ENCODE data around the gene IGF2BP2.

The IGF2BP2 gene

DNA sequence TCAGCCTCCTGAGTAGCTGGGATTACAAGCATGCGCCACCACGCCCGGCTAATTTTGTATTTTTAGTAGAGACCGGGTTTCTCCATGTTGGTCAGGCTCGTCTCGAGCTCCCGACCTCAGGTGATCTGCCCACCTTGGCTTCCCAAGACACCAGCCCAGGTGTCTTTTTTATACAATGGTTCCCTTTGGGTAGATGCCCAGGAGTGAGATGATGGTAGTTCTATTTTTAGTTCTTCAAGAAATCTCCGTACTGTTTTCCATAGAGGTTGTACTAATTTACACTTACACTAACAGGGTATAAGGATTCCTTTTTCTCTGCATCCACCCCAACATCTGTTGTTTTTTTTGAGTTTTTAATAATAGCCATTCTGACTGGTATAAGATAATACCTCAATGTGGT is 94.3 kb downstream of the IGF2BP2 start:
- no peak for DNase-seq

DNA sequence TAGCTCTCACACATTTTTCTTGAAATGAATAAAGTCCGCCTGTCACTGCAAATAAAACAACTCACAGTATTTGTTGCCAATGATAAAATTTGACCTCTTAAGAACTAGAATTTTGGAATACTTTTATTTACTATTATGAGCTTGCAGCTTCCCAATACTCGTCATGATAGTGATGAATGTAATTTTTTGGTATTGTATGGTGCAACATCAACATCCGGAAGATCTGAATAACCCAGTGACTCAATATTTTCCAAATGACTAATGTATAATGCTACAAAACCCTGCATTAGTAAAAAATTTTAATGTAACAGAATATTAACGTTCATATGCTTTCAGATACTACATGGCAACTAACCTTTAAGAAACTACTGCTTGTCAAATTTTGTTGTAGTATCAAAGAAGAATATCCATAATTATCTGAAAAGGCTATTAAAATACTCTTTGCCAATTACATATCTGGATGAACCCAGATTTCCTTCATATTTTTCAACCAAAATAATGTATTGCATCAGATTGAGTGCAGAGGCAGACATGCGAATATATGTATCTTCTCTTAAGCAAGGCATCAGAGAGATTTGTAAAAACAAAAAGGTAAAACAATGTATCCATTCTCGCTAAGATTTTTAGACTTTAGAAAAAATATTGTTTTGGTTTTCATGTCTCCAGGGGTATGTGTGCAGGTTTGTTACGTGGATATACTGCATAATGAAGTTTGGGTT is 95.3 kb downstream of the IGF2BP2 start:
- DNase-seq, result no peak

DNA sequence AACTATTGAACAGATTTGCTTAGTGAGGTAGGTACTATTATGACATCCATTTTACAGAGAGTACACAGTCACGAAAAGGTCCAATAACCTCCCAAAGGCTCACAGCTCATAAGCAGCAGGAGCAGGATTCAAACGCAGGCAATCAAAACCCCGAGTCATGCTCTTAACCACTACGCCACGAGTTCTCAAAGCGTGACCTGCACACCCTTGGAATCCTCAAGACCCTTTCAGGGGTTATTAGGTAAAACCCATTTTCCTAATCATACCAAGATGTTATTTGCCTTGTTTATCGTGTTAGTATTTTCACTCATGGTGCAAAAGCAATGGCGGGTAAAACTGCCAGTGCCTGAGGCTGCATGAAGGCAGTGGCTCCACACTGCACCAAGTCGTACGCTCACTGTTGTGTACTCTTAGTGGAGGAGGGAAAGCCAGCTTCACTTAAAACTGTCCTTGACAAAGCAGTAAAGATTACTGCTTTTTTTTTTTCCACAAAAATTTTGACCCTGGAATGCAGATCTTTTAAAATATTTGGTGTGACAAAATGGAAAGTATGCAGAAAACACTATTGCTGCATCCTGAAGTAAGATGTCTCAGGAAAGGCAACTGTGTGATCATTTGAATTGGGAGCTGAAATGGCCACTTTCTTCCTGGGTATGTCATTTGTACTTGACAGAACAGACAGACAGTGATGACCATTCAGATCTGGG is 96.1 kb downstream of the IGF2BP2 start:
- DNase-seq, result no peak

DNA sequence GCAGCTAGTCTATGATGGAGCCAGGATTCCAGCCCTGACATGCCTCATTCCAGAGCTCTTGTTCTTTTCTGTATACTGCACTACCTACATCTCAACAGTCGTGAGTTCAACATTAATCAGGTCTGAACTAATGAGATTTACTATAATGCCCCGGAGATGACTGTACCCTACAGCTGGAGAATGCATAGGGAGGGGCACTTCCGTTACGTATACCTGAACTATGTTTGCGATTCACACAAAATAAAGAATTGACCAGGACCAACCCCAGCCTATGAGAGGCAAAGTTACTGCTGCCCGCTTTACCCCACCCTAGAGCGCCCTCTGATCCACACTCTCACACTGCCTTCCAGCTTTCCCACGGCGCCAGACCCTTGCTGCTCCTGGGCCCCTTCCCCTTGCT is 97.0 kb downstream of the IGF2BP2 start:
- no peak for DNase-seq

DNA sequence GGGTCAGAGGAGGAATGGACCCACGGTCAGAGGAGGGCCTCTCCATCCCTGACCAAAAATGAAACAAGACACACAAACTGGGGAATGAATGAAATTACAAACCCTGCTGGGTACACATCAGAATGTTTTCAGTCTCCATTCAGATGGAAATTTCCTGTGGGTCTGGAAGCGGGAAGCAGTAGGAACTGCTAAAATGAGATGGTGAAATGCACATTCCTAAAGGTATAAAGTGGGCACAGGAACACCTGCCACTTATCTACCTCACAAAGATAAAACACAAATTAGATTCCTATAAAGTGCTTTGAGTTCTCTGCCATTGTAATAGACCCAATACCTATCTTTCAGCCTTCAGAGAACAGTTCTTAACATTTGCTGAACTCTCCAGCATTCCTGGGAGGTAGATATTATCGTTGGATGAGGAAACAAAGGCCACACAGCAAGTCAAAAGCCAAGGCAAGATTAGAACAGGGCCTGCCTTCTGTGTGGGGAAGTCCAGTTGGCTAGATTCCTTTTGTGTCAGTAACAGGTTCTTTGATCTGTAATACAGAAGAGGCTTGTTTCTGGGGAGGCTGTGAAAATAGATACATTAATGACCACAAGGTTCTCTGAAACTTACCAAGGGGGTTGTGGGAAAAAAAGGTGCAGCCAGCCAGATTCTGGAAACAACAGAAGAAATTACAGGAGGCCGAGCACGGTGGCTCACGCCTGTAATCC is 98.4 kb downstream of the IGF2BP2 start:
- no peak for DNase-seq

DNA sequence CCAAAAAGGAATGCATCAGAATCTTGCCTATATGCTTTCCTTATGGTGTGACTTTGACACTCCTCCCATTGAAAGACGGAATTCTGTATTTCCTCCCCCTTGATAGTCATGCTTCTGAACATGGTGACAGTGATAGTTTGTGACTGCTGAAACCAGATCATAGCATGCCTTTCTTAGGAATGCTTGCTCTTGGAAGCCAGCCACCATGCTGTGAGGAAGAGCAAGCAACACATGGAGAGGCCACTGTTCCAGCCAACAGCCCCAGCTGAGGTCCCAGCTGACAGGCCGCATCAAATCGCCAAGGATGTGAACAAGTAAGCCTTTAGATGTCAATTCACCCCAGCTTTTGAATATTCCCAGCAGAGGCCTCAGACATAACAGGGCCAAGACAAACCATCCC is 100.1 kb downstream of the IGF2BP2 start:
- no peak for DNase-seq

DNA sequence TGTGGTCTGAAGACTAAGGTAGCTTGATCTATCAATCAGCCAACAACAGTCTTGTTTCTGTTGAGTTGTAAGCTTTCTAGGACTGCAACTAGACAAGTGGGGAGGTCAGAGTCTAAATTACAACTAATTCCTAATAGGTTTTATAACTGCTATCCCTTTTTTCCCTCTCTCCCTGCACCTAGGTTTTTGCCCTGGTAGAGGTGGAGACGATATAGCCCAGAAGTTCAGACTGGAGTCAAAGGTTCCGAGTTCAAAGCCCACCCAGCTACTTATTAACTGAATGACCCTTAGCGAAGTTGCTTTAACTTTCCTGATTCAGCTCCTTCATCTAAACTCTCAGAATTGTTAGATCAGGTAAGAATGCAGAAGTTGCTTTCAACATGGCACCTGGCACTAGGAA is 100.6 kb downstream of the IGF2BP2 start:
- DNase-seq, result no peak

DNA sequence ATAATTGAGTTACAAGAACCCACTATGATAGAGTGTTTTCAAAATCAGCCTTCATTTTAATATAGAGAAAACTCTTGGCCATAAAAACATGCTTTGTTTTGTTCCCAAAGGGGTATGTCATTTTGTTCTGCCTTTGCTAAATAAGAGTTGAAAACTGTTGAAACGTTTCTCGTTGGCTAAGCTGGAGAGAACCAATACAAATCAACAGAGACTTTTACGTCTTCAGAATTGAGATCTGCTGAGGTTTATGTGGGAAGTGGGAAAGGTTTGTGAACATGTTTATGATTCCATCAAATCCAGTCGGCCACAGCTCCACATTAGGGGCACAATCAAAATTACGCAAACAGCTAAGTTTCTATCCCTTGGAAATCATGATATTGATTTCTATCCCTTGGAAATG is 102.0 kb downstream of the IGF2BP2 start:
- no peak for DNase-seq

DNA sequence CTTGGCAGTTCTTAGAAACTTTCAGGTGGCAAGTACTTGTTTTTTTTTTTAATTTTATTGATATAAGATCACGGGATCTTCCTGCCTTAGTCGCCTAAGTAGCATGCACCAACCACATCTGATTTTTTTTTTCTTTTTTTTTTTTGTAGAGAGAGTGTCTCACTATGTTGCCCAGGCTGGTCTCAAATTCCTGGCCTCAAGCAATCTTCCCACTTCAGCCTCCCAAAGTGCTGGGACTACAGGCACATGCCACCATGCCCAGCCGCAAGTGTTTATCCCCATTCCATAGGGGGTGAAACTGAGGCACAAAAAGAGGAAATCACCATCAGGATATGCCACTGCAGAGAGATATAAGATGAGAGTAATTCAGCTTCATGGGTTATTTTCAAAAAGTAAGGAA is 102.9 kb downstream of the IGF2BP2 start:
- DNase-seq, result no peak

DNA sequence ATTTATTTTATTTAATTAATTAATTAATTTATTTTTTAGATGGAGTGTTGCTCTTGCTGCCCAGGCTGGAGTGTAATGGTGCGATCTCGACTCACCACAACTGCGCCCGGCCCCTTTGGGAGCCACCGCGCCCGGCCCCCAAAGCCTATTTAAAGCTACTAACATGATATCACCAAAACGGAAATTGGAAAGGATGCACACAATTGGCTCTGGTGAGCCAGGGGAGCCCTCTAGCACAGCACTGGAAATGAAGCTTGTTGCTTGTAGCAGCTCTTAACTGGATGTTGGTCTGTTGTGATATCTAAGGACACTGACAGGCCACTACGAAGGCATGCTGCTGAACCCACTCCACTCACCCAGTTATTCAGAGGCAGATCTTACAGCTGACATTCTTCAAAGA is 104.5 kb downstream of the IGF2BP2 start:
- no peak for DNase-seq

DNA sequence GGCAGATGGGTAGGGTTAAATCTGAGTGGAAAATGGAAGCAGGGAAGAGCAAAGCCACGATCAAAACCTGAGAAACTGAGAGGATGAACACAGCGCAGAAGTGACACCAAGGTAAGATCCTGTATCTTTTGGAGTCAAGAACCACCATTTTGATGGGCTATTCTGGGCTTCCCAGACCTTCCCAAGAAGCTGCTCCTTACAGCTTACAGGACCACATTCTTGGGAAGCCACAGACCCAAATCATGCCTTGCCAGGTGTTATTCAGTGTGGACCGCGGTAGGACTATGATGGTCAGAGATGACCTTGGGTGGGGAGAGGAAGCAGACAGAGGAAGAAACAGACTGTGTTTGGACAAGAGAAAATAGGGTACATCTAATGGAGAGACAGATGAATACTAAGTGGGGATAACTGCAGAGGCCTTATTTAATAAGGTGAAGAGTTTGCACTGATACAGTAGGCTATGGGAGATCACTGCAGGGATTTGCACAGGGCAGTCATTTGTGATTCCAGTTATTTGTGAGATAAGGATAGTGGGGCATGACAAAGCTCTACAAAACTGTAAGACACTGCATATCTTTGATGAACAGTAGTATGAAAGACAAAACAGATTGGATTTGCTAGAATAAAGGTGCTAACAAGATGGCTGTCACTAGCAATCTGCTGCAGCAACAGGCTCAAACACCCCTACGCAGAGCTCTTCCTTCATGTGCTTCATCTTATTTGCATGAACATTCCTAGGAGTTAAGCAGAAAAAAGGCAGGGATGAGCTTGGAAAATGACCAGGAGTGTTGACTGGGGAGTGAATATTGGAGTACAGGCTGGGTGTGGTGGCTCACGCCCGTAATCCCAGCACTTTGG is 105.9 kb downstream of the IGF2BP2 start:
- DNase-seq, result no peak

DNA sequence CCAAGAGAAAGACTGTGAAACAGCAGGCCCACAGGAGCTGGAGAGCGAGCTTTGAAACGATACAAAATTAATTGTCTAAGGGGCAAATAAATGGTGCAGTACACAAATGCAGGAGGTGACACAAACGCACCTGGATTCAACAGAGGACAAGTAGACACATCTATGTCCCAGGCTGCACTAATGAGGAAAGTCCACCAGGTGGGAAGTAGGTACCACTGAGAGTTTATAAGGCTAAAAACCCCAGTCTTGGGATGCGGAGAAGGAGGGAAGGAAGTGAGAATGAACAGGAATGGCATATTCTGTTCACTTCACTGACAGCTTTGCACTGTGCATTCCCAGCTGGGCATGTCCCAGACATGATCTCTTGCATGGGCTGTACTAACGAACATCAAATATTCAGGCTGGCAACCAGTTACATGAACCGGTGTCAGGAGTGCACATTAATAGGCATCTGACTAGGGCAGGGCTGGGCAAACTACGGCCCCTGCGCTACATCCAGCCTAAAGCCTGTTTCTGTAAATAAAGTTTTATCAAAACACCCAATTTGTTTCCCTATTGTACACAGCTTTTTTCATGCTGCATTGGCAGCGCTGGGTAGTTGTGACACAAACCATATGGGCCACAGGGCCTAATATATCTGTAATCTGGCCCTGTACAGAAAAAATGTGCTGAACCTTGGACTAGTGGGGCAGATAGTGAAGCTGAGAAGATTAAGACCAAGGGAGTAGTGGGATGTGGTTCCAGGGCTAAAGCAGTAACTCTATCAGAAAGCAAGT is 107.0 kb downstream of the IGF2BP2 start:
- no peak for DNase-seq

DNA sequence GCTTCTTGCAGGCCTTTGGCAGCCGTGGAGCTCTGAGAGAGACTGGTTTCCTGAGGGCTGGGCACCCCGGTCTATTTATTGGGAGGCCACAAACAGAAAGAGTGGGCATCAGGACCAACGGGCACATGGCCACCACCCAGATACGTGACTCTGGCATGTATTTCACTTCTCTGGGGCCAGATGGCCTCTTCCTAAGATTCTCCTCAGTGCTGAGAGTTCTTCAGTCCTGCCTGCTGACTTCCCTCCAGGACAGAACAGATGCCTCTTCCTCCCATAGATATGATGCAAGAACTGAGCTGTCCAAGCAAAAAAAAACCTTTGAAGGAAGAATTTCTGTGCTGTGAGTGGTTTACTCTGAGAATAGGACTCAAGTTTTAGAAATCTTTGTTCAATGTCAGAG is 107.7 kb downstream of the IGF2BP2 start:
- DNase-seq, result no peak

DNA sequence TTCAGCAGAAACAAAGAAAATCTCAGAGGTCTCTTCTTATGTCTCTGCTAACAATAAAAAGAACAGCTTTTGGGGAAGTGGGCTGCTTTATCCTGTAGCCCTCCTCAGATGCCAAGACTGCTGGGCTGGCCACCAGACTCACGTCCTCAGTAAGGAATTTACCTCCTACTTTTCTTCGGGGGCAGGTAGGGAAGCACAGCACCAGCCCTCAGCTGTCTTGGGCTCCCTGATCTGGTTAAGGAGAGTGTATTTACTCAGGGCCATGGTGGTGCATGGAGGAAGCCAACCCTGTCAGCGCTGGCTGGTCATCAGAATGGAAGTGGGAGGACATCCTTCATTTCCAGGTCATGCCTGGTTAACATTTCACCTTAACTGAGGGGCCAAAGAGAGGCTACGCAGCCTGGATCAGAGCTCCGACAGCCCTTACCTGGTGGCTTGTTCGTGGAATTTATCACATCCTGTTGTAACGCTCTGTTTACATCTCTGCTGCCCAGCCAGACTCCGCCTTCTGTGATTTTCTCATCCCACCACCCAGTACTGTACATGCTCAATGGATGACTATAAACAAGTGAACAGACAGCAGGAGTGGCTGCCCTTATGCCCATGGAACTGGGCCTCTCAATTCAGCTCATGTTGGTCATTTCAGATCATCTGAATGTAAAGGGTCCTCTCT is 108.3 kb downstream of the IGF2BP2 start:
- DNase-seq, result no peak

DNA sequence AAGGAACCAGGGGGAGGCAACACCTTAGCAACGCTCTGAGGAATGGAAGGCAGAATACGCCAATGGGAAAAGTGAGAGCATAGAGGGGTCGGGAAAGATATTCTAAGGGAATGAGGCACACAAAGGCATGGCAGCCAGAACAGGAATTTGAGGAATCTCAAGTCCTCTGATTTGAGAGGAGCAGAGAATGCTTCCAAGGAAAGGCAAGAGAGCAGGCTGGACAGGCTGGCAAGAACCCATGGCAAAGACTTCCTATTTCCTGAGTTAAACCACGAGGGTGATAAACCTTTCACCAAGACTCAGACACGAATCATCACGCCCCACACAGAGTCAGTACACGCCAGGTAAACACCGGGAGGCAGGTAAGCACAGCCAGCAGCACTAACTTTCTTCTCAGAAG is 109.8 kb downstream of the IGF2BP2 start:
- DNase-seq, result no peak

DNA sequence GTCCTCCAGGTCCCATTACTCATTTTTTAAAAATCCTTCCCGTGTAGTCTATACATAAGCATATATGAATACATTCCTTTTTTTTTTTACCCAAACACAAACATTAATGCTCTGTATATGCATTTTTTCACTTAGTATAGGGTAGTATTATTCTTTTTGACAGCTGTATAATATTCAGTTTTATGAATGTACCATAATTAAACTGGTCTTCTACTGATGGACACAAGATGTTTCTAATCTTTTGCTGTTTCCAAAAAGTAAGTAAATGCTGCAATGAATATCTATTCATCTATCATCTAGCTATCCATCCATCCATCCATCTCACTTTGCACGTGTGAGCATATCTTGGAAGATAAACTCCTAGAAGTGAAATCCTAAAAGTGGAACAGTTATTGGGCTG is 110.8 kb downstream of the IGF2BP2 start:
- DNase-seq, result no peak

DNA sequence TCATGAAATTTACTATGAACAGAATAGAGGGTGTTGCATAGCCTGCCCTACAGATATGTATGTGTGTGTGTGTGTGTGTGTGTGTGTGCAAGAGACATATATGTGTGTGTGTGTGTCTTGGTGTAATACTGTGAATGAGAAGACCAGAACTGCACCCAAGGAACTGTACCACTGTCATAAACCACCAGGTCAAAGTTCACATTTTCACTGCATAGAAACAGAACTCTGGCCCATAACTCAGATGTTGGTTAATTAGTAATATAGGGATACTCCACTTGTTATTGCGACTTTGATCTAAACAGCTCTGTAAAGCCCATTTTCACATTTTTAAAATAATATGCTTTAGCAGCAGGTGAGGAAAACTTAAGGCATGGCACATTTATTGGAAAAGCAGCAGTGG is 111.8 kb downstream of the IGF2BP2 start:
- DNase-seq, result no peak

DNA sequence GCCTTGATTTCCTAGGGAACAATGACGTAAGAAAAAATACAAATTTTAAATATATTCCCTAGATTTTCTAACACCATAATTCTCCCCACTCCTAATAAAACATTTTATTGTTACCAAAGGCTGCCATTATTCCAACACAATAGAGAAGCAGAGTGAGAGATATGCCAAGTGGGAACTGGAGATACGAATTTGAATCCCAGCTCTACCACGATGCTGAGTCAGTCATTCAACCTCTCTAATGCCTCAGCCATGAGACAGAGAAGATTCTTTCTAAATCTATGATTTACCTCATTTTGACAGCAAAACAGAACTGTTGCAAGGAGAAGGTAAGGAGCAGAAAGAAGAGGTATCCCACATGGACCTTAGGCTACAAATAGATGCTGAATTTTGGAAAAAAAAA is 112.5 kb downstream of the IGF2BP2 start:
- no peak for DNase-seq

DNA sequence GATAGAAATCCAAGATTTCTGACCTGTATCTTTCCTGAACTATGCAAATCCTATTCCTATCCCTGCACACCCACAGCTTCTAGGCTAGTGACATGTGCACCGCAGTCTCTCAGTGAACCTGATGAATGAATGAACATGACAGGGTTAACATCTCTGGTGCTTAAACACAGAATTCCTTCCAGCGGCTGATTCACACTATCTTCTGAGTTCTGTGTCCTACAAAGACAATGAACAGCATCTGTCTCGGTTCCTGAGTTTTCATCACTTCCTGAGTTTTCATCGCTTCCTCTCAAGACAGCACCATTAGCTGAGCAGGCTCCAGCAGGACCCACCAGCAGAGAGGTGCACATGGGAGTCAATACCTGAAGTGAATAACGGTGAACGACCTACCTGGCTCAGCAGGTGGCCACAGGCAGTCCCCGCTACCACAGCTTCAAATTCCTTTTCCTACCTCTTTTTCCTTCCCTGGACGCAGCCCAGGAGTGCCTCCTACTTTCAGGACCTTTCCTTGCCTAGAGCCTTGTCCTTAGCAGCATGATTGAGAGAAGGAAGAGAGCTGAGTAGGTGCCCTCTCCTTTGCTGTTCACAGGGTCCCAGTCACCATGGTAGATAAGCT is 113.5 kb downstream of the IGF2BP2 start:
- DNase-seq, result no peak

DNA sequence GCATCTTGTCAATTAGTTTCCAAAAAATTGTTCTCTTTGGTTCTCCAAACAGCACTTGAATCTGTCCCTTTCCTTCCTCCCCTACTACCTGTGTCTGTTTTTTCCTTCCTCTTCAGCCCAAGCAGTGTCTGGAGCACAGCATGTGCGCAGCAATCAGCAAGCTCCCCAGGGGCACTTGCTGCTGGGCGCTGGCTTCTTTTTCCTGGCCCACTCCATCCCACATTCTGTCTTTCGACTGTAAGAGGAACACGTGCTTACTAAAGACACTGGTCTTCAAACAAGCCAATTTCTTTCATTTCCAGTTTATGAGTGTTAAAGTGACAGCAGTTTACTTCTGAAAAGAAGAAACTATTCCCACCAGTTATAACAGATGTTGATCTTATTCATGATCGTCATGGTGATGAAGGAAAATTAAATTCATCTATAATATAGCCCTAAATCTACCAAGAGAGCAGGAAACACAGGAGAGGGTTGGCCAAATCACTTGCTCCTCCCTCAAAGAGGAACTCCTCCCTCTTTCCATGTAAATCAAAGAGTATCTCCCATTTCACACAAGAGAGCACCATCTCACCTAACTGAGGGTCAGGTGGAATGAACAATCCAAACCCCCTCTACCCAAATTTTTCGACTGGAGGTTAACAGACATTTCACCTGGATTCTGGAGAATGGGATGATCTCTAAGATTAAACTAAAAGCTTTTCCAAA is 115.4 kb downstream of the IGF2BP2 start:
- no peak for DNase-seq

DNA sequence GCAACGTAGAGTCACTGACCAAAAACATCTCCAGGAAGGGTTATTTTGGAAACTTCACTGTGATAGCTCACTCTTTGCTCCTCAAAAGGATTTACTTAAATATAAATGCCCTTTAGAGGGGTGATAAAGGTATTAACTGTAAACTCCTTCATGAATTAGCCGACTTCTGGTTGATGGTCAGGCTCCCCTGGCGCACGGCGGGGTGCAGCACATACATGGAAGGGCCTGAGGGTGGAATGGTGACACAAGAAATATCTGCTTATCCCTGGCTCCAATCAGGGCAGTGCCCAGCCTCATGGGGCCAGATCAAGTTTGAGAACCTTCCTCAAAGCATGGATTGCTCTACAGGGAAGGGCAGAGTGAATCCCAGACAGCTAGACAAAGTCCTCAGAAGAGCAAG is 116.5 kb downstream of the IGF2BP2 start:
- DNase-seq, result no peak
